HG03108 (cell line): ENCODE measurements around the gene CTBS.
"Not testable (repeated sequence)": the region's sequence is repeated elsewhere in the genome, so short reads cannot be mapped to it uniquely, and the experiment has no call there.

ENCODE experiments used
- ATAC-seq: cut with Tn5 transposase; IDR thresholded peaks from one replicate; pipeline ENCODE4 v1.9.1; 2021; ENCODE audit warnings: moderate library complexity; ENCODE audit not compliant: unreplicated experiment

CTBS gene

GRCh38 chr1:84585803-84586202 is 11.6 kb upstream of the CTBS start:
- no peak for ATAC-seq

DNA sequence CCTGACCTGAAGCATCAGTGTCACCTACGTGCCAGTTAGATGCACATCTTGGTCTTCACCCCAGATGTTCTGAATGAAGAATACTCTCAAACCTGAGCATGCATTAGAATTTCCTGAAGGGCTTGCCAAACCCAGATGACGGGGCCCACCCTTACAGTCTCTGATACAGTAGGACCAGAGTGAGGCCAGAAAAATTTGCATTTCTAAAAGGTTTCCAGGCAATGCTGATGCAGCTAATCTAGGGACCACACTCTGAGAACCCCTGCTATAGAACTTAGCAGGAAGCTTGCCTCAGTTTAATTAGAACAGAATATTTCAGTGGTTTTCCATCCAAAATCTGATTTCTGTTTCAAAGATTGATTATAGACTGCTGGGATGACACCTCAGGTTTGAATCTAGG is 9.9 kb upstream of the CTBS start:
- ATAC-seq: no peak

DNA sequence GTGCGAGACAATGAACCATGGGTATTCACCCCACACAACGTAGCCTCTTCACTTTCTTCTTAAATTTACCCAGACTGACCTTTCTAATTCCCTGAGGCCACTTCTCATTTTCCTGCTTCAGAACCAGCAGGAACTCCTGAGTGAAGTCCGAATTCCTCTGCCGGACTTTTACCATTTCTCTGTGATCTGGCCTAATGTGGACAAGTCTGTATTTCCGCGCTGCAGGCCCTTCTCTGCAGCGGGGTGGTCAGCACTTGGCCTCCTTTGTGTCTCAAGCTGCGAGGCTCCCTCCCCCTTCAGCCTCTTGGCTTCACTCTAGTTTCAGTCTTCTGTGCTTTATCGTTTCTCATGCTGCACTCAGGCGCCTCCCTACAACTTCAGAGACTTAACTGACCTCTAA is 9.4 kb upstream of the CTBS start:
- no peak for ATAC-seq

DNA sequence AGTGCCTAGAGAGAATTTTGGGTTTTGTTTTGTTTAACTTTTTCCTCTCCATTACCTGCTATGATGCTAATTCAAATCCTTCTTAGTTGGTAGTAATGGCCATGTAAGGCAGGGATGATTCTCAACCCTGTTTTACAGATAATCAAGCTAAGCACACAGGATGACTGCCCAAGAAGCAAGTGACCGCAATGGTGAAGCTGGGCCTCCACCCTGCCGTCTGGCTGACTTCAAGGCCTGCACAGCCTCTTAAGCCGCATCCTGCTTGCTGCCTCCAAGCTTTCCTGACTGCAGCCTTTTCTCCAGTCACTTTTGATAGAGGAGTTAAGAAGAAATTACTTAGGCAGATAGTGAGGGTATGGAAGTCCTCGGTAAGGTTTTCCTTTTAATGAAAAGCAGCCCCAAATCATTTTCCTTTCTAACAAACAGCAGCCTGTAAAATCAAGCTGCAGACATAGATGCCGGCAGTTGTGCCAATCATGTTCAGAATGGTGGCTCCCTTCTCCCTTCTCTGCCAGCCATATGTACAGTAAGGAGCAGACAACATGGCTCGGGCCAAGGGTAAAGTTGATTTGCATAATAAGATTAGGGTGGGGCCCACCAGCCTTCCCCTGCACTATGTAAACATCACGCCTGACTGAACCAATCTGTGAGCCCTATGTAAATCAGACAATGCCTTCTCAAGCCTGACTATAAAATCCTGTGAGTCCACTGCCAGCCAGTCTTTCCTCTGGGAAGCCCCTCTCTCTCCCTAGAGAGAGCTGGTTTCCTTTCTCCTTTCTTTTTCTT is 8.8 kb upstream of the CTBS start:
- no peak for ATAC-seq

GRCh38 chr1:84581648-84582047 is 7.4 kb upstream of the CTBS start:
- no peak for ATAC-seq

DNA sequence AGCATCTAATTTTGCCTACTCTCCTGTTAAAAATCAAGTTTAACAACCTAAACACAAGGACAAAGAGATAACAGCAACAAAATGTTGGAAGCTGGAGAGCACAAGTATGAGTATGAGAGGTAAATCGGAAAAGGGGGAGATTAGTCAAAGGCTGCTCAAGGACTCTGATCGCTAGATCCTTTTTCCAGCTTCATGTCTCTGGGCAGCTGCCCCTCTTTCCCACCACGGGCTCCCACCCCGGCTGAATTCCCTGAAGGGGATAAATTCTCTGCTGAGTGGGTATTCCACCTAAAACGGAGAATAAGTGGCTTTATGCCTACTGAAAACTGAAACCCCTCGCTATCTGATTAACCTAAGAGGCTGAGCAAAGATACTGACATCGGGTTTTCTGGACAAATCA is 696 bp upstream of the CTBS start:
- ATAC-seq: no peak

GRCh38 chr1:84573481-84573966 is 716 bp downstream of the CTBS start:
- ATAC-seq: no peak

DNA sequence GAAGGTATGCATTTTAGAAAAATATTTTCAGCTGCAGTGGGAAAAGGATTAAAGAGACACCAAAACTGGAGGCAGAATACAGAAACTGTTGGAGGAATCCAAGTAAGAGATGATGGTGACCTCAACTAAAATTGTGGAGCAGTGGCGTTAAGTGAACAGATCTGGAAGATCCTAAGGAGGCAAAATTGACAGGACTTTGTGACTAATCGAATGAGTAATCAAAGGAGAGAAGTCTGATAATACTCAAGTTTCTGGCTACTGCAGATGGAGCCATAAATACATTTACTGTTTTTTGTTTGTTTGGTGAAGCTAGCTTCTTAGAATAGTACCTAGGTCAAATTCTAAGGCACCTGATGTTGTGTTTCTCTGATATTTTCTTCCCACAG is 3.1 kb downstream of the CTBS start:
- ATAC-seq: no peak

DNA sequence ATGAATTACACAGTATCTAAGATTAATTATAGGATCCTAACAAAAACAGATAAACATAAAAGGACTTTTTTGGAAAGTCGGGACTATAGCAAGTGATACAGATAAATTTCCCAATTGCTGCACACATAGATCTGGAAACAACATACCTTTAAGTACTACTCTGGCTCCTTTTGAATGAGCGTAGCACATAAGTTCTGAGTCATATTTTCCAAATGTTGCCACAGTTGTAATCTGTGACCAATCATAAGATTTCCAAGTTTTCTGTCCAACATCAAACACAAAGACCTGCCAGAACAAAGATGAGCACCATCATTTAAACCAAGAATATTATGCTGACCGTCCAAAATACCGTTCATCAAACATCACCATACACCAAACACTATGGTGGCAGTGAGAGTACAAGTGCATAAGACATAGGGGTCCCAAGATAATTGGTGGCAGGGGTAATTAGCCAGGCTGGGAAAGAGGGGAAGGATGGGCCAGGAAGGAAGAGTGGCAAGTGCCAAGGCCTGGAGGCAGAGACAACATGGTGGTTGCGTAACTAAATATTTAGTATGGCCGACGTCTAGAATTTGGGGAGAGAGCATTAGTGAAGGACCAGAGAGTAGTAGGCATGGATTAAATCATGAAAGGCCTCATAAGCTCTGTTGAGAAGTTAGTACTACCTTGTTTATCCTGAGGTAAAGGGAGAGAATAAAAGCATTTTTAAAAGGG is 3.6 kb downstream of the CTBS start:
- no peak for ATAC-seq

DNA sequence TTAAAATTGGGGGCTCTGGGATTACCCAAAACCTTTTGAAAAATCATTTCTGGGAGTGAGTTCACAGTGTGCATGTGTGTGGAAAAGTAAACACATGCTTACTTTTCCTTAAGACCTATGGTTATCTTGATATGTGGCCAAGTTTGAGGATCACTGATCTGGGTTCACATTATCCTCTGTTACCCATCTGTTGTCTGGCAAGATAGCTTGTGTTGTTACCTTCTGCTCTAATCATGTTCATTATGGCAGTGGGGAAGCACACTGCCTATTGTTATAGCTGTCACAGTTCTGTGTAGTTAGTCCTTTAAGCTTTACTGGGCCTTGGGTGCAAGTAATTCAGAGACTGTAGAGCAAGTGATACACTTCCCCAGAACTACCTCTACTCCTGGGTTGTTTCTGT is 5.0 kb downstream of the CTBS start:
- no peak for ATAC-seq

GRCh38 chr1:84550826-84551225 is 23.4 kb downstream of the CTBS start:
- no peak for ATAC-seq

- no peak for ATAC-seq
These were observed 32.6 kb downstream of the CTBS start for GRCh38 chr1:84541679-84542078.

GRCh38 chr1:84540759-84541158 is 33.5 kb downstream of the CTBS start:
- no peak for ATAC-seq

- ATAC-seq: no peak
These were observed 34.3 kb downstream of the CTBS start for GRCh38 chr1:84539972-84540371.

GRCh38 chr1:84538599-84538998 is 35.6 kb downstream of the CTBS start:
- no peak for ATAC-seq

DNA sequence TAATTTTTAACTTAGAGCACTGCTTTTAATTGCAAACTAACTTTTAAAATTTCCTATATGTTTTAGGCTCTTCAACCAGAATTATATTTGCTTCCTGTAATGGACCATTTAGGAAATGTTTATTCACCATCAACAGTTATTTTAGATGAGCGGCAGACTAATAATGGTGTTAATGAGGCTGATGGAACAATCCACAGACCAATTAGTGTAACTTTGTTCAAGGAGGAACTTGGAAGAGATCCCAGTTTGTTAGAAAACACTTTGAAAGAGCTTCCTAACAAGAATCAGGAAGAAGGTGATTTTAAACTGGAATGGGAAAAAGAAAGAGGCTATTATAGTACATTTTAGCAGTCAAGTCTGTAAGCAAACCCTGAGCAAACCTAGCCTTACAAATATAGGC is 48.5 kb downstream of the CTBS start:
- ATAC-seq: no peak

- ATAC-seq: no peak
These were observed 49.6 kb downstream of the CTBS start for GRCh38 chr1:84524590-84524989.

- ATAC-seq: no peak
These were observed 63.6 kb downstream of the CTBS start for GRCh38 chr1:84510668-84511067.

- ATAC-seq: no peak
These were observed 64.1 kb downstream of the CTBS start for GRCh38 chr1:84510165-84510564.

- no peak for ATAC-seq
These were observed 65.2 kb downstream of the CTBS start for GRCh38 chr1:84509029-84509428.

- ATAC-seq: no peak
These were observed 65.7 kb downstream of the CTBS start for GRCh38 chr1:84508510-84508909.

GRCh38 chr1:84507887-84508286 is 66.4 kb downstream of the CTBS start:
- ATAC-seq: not testable (repeated sequence)
